Measurements from ENCODE around the gene WDR27. TPM values are rescaled to one million over a fixed set of nuclear protein-coding genes. Genes with fewer than 3 reads are reported as not detected.

WDR27 gene
- total RNA-seq, 4 donors from 2014 or later, result 23.1 to 101 (median 75.8) TPM

GRCh38 chr6:169692516-169692915 lies 9.3 kb downstream of the WDR27 start:
- H3K4me3 ChIP-seq, result no peak overlapping the region
- H3K27me3 ChIP-seq, result no peaks in the 10 kb centered on the region
- no peaks in the 10 kb centered on the region for H3K4me1 ChIP-seq
- H3K36me3 ChIP-seq, result no peaks in the 10 kb centered on the region
- H3K27ac ChIP-seq, result no peak overlapping the region
- no peak for DNase-seq
- H3K9me3 ChIP-seq, result peaks cover 0 to 5% (median 0%) of the 10 kb centered on the region in 4 donors
- TF ChIP-seq CTCF (IDR thresholded peaks at IDR 0.05) (no peak), POLR2A (IDR thresholded peaks at IDR 0.05) (no peak)

GRCh38 chr6:169691260-169691659 lies 10.6 kb downstream of the WDR27 start:
- peaks cover 0 to 5% (median 0%) of the 10 kb centered on the region in 3 donors for H3K36me3 ChIP-seq
- no peak for DNase-seq

DNA sequence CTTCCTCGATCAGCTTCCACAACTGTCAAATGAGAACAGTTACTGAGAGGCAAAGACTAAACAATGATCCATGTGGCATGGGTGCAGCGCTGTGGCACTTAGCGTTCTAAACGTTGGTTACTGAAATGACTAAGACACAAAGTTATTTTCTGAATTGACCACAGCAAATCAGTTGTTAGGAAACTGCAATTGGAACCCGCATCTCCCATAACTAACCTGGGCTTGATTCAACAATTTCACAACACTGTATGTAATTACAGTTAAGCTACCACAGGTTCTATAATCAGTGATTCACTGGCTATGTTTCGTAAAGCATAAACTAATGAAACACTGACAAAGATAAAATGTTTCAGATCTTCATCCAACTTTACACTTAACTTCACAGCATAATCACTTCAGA lies 12.5 kb downstream of the WDR27 start:
- no peak overlapping the region for H3K4me3 ChIP-seq
- peaks cover 0 to 12% (median 0%) of the 10 kb centered on the region in 3 donors for H3K36me3 ChIP-seq
- no peak for TF ChIP-seq CTCF (IDR thresholded peaks at IDR 0.05)
- TF ChIP-seq POLR2A (IDR thresholded peaks at IDR 0.05), result no peak
- no peaks in the 10 kb centered on the region for H3K4me1 ChIP-seq
- no peaks in the 10 kb centered on the region for H3K27me3 ChIP-seq
- no peak for DNase-seq
- H3K9me3 ChIP-seq, result peaks cover 0 to 13% (median 0%) of the 10 kb centered on the region in 4 donors
- H3K27ac ChIP-seq, result no peak overlapping the region

More at GRCh38 chr6:169691260-169691659, 10.6 kb downstream of the WDR27 start:
- no peak overlapping the region for H3K4me3 ChIP-seq
- H3K27ac ChIP-seq, result no peak overlapping the region
- H3K9me3 ChIP-seq, result peaks cover 0 to 9% (median 0%) of the 10 kb centered on the region in 4 donors
- TF ChIP-seq POLR2A (IDR thresholded peaks at IDR 0.05) (no peak), CTCF (IDR thresholded peaks at IDR 0.05) (no peak)
- H3K4me1 ChIP-seq, result no peaks in the 10 kb centered on the region
- no peaks in the 10 kb centered on the region for H3K27me3 ChIP-seq

DNA sequence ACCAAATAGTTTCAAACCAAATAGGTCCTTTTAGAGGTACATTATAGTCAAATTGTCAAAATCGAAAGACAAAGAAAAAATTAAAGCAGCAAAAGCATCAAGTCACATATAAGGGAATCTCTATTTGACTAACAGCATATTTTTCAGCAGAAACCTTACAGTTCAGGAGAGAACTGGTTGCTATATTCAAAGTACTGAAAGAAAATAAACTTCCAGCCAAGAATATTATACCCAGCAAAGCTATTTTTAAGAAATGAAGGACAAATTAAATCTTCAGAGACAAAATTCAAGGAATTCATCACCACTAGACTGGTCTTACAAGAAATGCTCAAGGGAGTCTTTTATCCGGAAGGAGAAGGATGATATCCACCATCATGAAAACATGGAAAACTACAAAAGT lies 16.0 kb downstream of the WDR27 start:
- no peak for DNase-seq
- Histone ChIP-seq H3K4me3 (no peak overlapping the region), H3K4me1 (no peaks in the 10 kb centered on the region), H3K27me3 (no peaks in the 10 kb centered on the region), H3K36me3 (peaks cover 0 to 12% (median 0%) of the 10 kb centered on the region in 3 donors), H3K9me3 (peaks cover 0 to 8% (median 0%) of the 10 kb centered on the region in 4 donors), H3K27ac (no peak overlapping the region)
- TF ChIP-seq POLR2A (IDR thresholded peaks at IDR 0.05) (no peak), CTCF (IDR thresholded peaks at IDR 0.05) (no peak)

- Histone ChIP-seq H3K36me3 (peaks cover 0 to 12% (median 0%) of the 10 kb centered on the region in 3 donors), H3K27ac (no peak overlapping the region), H3K9me3 (peaks cover 0 to 8% (median 0%) of the 10 kb centered on the region in 4 donors), H3K4me1 (no peaks in the 10 kb centered on the region), H3K4me3 (no peak overlapping the region), H3K27me3 (no peaks in the 10 kb centered on the region)
- TF ChIP-seq POLR2A (IDR thresholded peaks at IDR 0.05), result no peak
- TF ChIP-seq CTCF (IDR thresholded peaks at IDR 0.05), result no peak
- no peak for DNase-seq
Observed at GRCh38 chr6:169684056-169684455, 17.8 kb downstream of the WDR27 start.

GRCh38 chr6:169678342-169678741 lies 23.5 kb downstream of the WDR27 start:
- H3K9me3 ChIP-seq, result no peaks in the 10 kb centered on the region
- TF ChIP-seq POLR2A (IDR thresholded peaks at IDR 0.05) (no peak), CTCF (IDR thresholded peaks at IDR 0.05) (no peak)
- no peaks in the 10 kb centered on the region for H3K36me3 ChIP-seq
- no peak overlapping the region for H3K4me3 ChIP-seq
- DNase-seq, result no peak
- H3K27ac ChIP-seq, result no peak overlapping the region
- H3K27me3 ChIP-seq, result no peaks in the 10 kb centered on the region
- peaks cover 0 to 3% (median 0%) of the 10 kb centered on the region in 4 donors for H3K4me1 ChIP-seq
